OCI-LY1 (cell line): ENCODE measurements around the gene AQP12B.

Experiments used
- H2AFZ ChIP-seq: fragments of 200-600 bp; sonication (generic), shearing (Covaris generic); 2 replicates; pipeline ENCODE4 v1.6.0; 2014; ENCODE audit warnings: antibody characterized with exemption, mild to moderate bottlenecking, low read length
- H3F3A ChIP-seq: fragments of 200-600 bp; sonication (generic), shearing (Covaris generic); 2 replicates; pipeline ENCODE4 v1.6.0; 2014; ENCODE audit warnings: mild to moderate bottlenecking, antibody characterized with exemption, low read length, moderate library complexity; ENCODE audit not compliant: insufficient read depth
- H3K27ac ChIP-seq: fragments of 200-600 bp; sonication (generic); 2 replicates; pipeline ENCODE4 v1.5.1; 2014; ENCODE audit warnings: low read length, mixed run types, mild to moderate bottlenecking, low read depth; ENCODE audit not compliant: poor library complexity, severe bottlenecking
- H3K27me3 ChIP-seq: fragments of 200-600 bp; sonication (generic); 2 replicates; pipeline ENCODE4 v1.6.0; 2014; ENCODE audit warnings: antibody characterized with exemption, mild to moderate bottlenecking, low read length, moderate library complexity; ENCODE audit not compliant: insufficient read depth
- H3K36me3 ChIP-seq: fragments of 200-600 bp; sonication (generic); 2 replicates; pipeline ENCODE4 v1.6.1; 2014; ENCODE audit warnings: mild to moderate bottlenecking, antibody characterized with exemption, low read length, moderate library complexity, mixed read lengths; ENCODE audit not compliant: insufficient read depth
- H3K4me1 ChIP-seq: fragments of 200-600 bp; sonication (generic); 2 replicates; pipeline ENCODE4 v1.5.1; 2014; ENCODE audit warnings: mild to moderate bottlenecking, low read length, moderate library complexity; ENCODE audit not compliant: insufficient read depth, severe bottlenecking
- H3K4me2 ChIP-seq: fragments of 200-600 bp; sonication (generic), shearing (Covaris generic); 2 replicates; pipeline ENCODE4 v1.6.1; 2014; ENCODE audit warnings: low read length
- H3K4me3 ChIP-seq: fragments of 200-600 bp; sonication (generic); 2 replicates; pipeline ENCODE4 v1.5.1; 2014; ENCODE audit warnings: low read length, low read depth, mild to moderate bottlenecking, mixed read lengths; ENCODE audit not compliant: poor library complexity, severe bottlenecking
- H3K79me2 ChIP-seq: fragments of 200-600 bp; shearing (Covaris generic); 2 replicates; pipeline ENCODE4 v1.6.1; 2016; ENCODE audit warnings: mixed run types, low read length, mixed read lengths; ENCODE audit not compliant: insufficient read depth
- H3K9ac ChIP-seq: fragments of 200-600 bp; sonication (generic), shearing (Covaris generic); 2 replicates; pipeline ENCODE4 v1.6.1; 2014; ENCODE audit warnings: mild to moderate bottlenecking, low read length, mixed read lengths
- H3K9me2 ChIP-seq: fragments of 200-600 bp; sonication (generic), shearing (Covaris generic); 2 replicates; pipeline ENCODE4 v1.6.1; 2014; ENCODE audit warnings: low read depth, mild to moderate bottlenecking, low read length, mixed read lengths
- H3K9me3 ChIP-seq: fragments of 200-600 bp; shearing (Covaris generic); 2 replicates; pipeline ENCODE4 v1.6.1; 2014; ENCODE audit warnings: low read length, mixed read lengths
- H4K20me1 ChIP-seq: fragments of 200-600 bp; sonication (generic), shearing (Covaris generic); 2 replicates; pipeline ENCODE4 v1.6.0; 2016; ENCODE audit warnings: mild to moderate bottlenecking, low read length; ENCODE audit not compliant: insufficient read depth
- CTCF ChIP-seq: fragments of 200-600 bp; sonication (generic), shearing (Covaris generic); IDR thresholded peaks from 2 replicates; pipeline ENCODE4 v1.5.1; 2017; ENCODE audit warnings: mild to moderate bottlenecking, antibody characterized with exemption, low read length, moderate library complexity, mixed read lengths
- EZH2 ChIP-seq: fragments of 200-600 bp; sonication (generic), shearing (Covaris generic); IDR thresholded peaks from 2 replicates; pipeline ENCODE4 v1.8.0; 2017; ENCODE audit warnings: borderline replicate concordance, mixed run types, mild to moderate bottlenecking, antibody characterized with exemption, low read length, moderate library complexity, mixed read lengths

The AQP12B gene

GRCh38 chr2:240718896-240719490 is 36.3 kb upstream of the AQP12B start:
- no peak overlapping the region for H3K4me2 ChIP-seq

GRCh38 chr2:240717681-240718581 is 35.2 kb upstream of the AQP12B start:
- Histone ChIP-seq H3K4me3 (no peak overlapping the region), H3K9me3 (no peaks in the 10 kb centered on the region), H2AFZ (no peak overlapping the region), H3K27me3 (0 out of 2 replicates have a peak, but pooled peaks cover 4% of the 10 kb centered on the region), H3K9ac (no peak overlapping the region), H3K4me2 (no peak overlapping the region), H4K20me1 (no peaks in the 10 kb centered on the region), H3K9me2 (no peaks in the 10 kb centered on the region), H3K4me1 (no peaks in the 10 kb centered on the region), H3K36me3 (no peaks in the 10 kb centered on the region), H3K27ac (no peak overlapping the region), H3F3A (no peaks in the 10 kb centered on the region), H3K79me2 (no peaks in the 10 kb centered on the region)
- TF ChIP-seq EZH2, result no peak
- no peak for TF ChIP-seq CTCF

More at GRCh38 chr2:240718896-240719490, 36.3 kb upstream of the AQP12B start:
- H2AFZ ChIP-seq, result no peak overlapping the region
- H3K9ac ChIP-seq, result no peak overlapping the region
- H3K27me3 ChIP-seq, result no peaks in the 10 kb centered on the region
- no peaks in the 10 kb centered on the region for H3K9me3 ChIP-seq
- H3K4me1 ChIP-seq, result no peaks in the 10 kb centered on the region
- TF ChIP-seq CTCF, result no peak
- TF ChIP-seq EZH2, result no peak
- H4K20me1 ChIP-seq, result no peaks in the 10 kb centered on the region
- H3K4me3 ChIP-seq, result no peak overlapping the region
- no peaks in the 10 kb centered on the region for H3K79me2 ChIP-seq
- no peaks in the 10 kb centered on the region for H3K9me2 ChIP-seq
- no peaks in the 10 kb centered on the region for H3F3A ChIP-seq
- no peaks in the 10 kb centered on the region for H3K36me3 ChIP-seq
- H3K27ac ChIP-seq, result no peak overlapping the region

- no peaks in the 10 kb centered on the region for H3F3A ChIP-seq
- 0 out of 2 replicates have a peak, but pooled peaks cover 4% of the 10 kb centered on the region for H3K27me3 ChIP-seq
- no peak overlapping the region for H3K9ac ChIP-seq
- H3K4me3 ChIP-seq, result no peak overlapping the region
- no peak for TF ChIP-seq CTCF
- no peak for TF ChIP-seq EZH2
- H3K9me2 ChIP-seq, result no peaks in the 10 kb centered on the region
- no peaks in the 10 kb centered on the region for H3K9me3 ChIP-seq
- H3K79me2 ChIP-seq, result no peaks in the 10 kb centered on the region
- no peak overlapping the region for H3K4me2 ChIP-seq
- H4K20me1 ChIP-seq, result no peaks in the 10 kb centered on the region
- H3K4me1 ChIP-seq, result no peaks in the 10 kb centered on the region
- H3K36me3 ChIP-seq, result no peaks in the 10 kb centered on the region
- H3K27ac ChIP-seq, result no peak overlapping the region
- no peak overlapping the region for H2AFZ ChIP-seq
These were observed 34.5 kb upstream of the AQP12B start for GRCh38 chr2:240717181-240717641.
